A549 (cell line): ENCODE data around the gene ADGRB2.

Source experiments
- ATOH8 ChIP-seq: fragments of 250-450 bp; sonication (Bioruptor Pico); IDR thresholded peaks from 2 replicates; pipeline ENCODE4 v1.5.0; 2020; ENCODE audit warnings: low read depth, mild to moderate bottlenecking, moderate library complexity
- CTCF ChIP-seq: fragments of >200 bp; sonication (Bioruptor Twin); formaldehyde crosslinking; IDR thresholded peaks from 3 replicates; pipeline ENCODE4 v1.5.1; 2016
- HDAC2 ChIP-seq: fragments of 200-600 bp; sonication (generic); IDR thresholded peaks from 2 replicates; pipeline ENCODE4 v1.6.1; 2016
- MAX ChIP-seq: IDR thresholded peaks from 2 replicates; pipeline ENCODE4 v1.6.1; 2012
- RAD21 ChIP-seq, 2 experiments: fragments of >200 bp in 1 of 2; sonication (Bioruptor Twin) in 1 of 2; formaldehyde crosslinking in 1 of 2; IDR thresholded peaks in 1 of 2; conservative IDR thresholded peaks in 1 of 2; 2 replicates in 1 of 2; 3 replicates in 1 of 2; pipeline ENCODE4 v1.6.1; 2012 to 2018; ENCODE audit warnings: inconsistent platforms in 1 of 2
- RNF2 ChIP-seq: fragments of 200-600 bp; sonication (generic); IDR thresholded peaks from 2 replicates; pipeline ENCODE4 v1.6.1; 2016; ENCODE audit warnings: low read depth, mild to moderate bottlenecking, antibody characterized with exemption, moderate library complexity, borderline replicate concordance
- USF2 ChIP-seq: fragments of 450-650 bp; IDR thresholded peaks from 2 replicates; pipeline ENCODE4 v1.6.1; 2014; ENCODE audit warnings: antibody characterized with exemption

GRCh38 chr1:31744165-31744888, 19.8 kb downstream of the ADGRB2 start:
- TF ChIP-seq ATOH8 (CRISPR knock-in tag) (no peak), USF2 (no peak), CTCF (no peak), MAX (no peak), HDAC2 (no peak), RNF2 (no peak), RAD21 (conservative IDR thresholded peaks at IDR 0.05 in 1 of 2, IDR thresholded peaks at IDR 0.05 in 1 of 2) (no peak)
